Neural crest cell (in vitro differentiated cells): Measurements from ENCODE around the gene TCF15. TPM values are rescaled to one million over a fixed set of nuclear protein-coding genes. Genes with fewer than 3 reads are reported as not detected.

Experiments
- DNase-seq: peaks from one replicate; pipeline ENCODE4 v3.0.0; 2021; ENCODE audit warnings: low read depth, mixed read lengths, low spot score
- H3K27ac Mint-ChIP-seq: one replicate; pipeline ENCODE4 v1.8.0; 2021; ENCODE audit warnings: mild to moderate bottlenecking, mixed read lengths; ENCODE audit not compliant: unreplicated experiment
- H3K27me3 Mint-ChIP-seq: 2 replicates; pipeline ENCODE4 v1.8.0; 2021; ENCODE audit warnings: low read depth, mild to moderate bottlenecking, mixed read lengths
- H3K36me3 Mint-ChIP-seq: 2 replicates; pipeline ENCODE4 v1.8.0; 2021; ENCODE audit warnings: low read depth, mild to moderate bottlenecking, mixed read lengths
- H3K4me1 Mint-ChIP-seq: 2 replicates; pipeline ENCODE4 v1.8.0; 2021; ENCODE audit warnings: mixed read lengths
- H3K4me3 Mint-ChIP-seq: one replicate; pipeline ENCODE4 v1.8.0; 2021; ENCODE audit warnings: mild to moderate bottlenecking, mixed read lengths
- H3K9me3 Mint-ChIP-seq: 2 replicates; pipeline ENCODE4 v1.8.0; 2021; ENCODE audit warnings: mixed read lengths
- total RNA-seq: library from RNA; stranded (reverse); gene quantifications from 2 replicates; pipeline ENCODE4 v1.2.1, GENCODE V29; 2021
- TF ChIP-seq, protein P1 (sequence below): fragments of 200-600 bp; sonication (generic); conservative IDR thresholded peaks from 2 replicates; pipeline ENCODE4 v1.5.0; 2021; ENCODE audit warnings: antibody characterized with exemption, mild to moderate bottlenecking

Gene TCF15
- total RNA-seq, 1 donor from 2014 or later = 0.61 TPM

DNA sequence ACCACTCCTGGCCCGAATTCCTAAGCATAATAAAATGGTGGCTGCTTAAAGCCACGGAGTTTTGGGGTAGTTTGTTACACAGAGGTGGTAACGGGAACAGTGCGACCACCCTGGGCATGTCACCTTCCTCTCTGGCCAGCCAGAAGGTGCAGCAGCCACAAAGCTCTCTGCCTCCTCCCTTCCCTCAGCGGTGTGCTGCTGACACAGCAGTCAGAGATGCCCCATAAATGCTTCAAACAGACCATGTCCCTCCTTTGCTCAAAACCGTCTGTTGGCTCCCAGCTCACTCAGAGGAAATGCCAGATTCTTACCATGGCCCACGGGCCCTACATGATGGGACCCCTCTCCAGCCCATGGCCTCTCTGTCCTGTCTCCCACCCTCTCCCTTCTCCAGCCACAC lies 12.1 kb upstream of the TCF15 start:
- peaks cover 2% of the 10 kb centered on the region for H3K36me3 Mint-ChIP-seq

DNA sequence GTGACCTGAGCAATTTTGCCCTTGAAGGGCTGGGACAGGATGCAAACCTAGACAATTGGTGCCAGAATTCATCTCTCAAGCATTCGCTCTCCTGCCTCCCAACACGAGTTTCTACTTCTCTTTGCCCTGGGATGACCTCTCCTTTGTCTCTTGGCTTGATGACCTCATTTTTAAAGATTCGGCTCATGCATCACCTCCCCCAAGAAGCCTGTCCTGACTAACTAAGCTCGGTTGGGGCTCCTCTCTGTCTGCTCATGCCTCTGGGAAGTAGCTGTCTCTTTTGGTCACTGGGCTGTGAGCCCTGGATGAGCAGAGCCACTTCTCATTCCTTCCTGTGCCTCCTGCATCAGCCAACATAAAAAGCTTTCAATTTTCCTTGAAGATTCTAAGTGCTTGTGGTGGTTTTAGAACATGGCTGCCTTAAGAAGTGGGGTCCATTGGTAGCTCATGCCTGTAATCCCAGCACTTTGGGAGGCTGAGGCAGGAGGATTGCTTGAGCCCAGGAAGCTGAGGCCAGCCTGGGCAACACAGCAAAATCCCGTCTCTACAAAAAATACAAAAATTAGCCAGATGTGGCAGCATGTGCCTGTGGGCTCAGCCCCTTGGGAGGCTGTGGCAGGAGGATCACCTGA lies 11.1 kb upstream of the TCF15 start:
- no peak overlapping the region for H3K4me3 Mint-ChIP-seq
- H3K27me3 Mint-ChIP-seq = peaks cover 35% of the 10 kb centered on the region
- peaks cover 4% of the 10 kb centered on the region for H3K4me1 Mint-ChIP-seq
- H3K27ac Mint-ChIP-seq = peak overlapping the region; percentile 39
- TF ChIP-seq, protein P1, sequence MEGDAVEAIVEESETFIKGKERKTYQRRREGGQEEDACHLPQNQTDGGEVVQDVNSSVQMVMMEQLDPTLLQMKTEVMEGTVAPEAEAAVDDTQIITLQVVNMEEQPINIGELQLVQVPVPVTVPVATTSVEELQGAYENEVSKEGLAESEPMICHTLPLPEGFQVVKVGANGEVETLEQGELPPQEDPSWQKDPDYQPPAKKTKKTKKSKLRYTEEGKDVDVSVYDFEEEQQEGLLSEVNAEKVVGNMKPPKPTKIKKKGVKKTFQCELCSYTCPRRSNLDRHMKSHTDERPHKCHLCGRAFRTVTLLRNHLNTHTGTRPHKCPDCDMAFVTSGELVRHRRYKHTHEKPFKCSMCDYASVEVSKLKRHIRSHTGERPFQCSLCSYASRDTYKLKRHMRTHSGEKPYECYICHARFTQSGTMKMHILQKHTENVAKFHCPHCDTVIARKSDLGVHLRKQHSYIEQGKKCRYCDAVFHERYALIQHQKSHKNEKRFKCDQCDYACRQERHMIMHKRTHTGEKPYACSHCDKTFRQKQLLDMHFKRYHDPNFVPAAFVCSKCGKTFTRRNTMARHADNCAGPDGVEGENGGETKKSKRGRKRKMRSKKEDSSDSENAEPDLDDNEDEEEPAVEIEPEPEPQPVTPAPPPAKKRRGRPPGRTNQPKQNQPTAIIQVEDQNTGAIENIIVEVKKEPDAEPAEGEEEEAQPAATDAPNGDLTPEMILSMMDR = no peak
- H3K36me3 Mint-ChIP-seq = peaks cover 2% of the 10 kb centered on the region
- DNase-seq = no peak
- H3K9me3 Mint-ChIP-seq = peaks cover 4% of the 10 kb centered on the region

More for the DNA sequence above, 12.1 kb upstream of the TCF15 start:
- Mint-ChIP-seq H3K9me3 (peaks cover 4% of the 10 kb centered on the region), H3K27ac (no peak overlapping the region), H3K27me3 (peaks cover 36% of the 10 kb centered on the region), H3K4me1 (peaks cover 4% of the 10 kb centered on the region), H3K4me3 (no peak overlapping the region)
- TF ChIP-seq, protein P1 = no peak
- no peak for DNase-seq

DNA sequence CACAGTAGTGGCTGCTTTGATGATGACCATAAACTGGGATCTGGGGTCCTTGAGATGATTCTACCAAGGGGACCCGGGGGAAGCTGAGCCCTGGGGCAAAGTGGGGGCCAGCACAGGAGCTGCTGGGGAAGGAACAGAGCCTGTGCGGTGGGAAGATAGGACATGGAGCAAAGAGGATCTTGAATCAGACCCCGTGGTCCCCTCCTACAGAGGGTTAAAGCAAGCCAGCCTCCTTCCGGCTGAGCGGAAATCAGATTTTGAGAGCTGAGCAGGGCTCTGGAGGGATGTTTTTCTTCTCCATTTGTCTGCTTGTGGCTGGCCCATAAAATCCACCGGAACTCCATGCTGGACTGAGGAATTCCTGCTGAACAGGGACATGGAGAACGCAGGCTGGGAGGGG lies 10.1 kb upstream of the TCF15 start:
- Mint-ChIP-seq H3K9me3 (peaks cover 4% of the 10 kb centered on the region), H3K27me3 (peaks cover 36% of the 10 kb centered on the region), H3K36me3 (peaks cover 2% of the 10 kb centered on the region), H3K4me3 (no peak overlapping the region), H3K4me1 (peaks cover 4% of the 10 kb centered on the region), H3K27ac (peak overlapping the region; percentile 65)
- no peak for DNase-seq
- TF ChIP-seq, protein P1 = no peak

DNA sequence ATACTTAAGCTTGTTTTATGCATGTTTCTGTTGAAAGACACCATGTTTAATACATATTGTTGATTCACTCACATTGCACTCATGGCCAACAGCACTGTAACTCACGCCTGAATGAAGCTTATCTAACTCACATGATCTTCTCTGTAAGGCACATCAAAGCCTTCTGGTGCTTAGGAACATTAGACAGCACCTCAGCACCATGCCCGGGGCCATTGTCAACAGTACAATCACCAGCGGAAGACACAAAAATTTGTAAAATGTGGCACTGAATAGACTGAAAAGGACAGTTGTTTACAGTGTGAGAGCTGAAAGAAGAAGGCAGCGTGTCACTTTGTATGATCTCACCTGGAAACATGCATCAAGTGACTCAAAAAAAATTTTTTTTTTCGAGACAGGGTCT lies 8.9 kb upstream of the TCF15 start:
- H3K4me3 Mint-ChIP-seq = no peak overlapping the region

DNA sequence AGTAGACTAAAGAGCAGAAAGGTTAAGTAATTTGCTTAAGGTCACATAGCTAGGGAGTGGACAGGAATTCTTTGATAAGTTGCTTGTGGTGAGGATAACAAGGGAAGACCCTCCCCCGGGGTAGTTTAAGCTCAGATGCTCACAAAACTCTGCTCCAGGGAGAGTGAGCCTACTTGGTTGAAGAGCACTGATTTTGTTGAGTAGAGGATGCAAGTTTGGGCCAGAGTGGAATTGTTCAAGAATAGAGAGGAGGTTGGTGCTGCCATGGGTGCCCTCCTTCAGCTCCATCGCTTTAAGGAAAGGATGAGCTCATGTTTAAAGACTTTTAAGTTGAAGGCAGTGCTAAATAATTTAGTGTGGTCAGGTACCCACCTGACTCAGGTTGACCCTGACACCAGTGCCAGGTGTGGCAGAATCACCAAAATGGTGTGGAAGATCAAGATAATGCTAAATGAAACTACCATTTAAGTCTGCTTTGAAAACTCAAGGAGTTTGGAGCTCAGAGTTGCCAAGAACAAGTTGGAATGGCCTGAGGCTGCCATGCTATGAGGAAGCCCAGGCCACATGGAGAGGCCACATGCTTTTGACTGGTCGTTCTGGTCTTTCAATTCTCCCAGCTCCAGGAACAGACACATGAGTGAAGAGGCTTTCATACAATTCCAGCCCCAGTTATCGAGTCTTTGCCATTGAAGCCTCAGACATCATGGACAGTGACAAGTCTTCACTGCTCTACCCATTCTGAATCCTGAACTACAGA lies 8.0 kb upstream of the TCF15 start:
- no peak for DNase-seq
- H3K4me3 Mint-ChIP-seq = no peak overlapping the region
- peaks cover 2% of the 10 kb centered on the region for H3K36me3 Mint-ChIP-seq
- TF ChIP-seq, protein P1 = no peak
- H3K9me3 Mint-ChIP-seq = peaks cover 4% of the 10 kb centered on the region
- peaks cover 50% of the 10 kb centered on the region for H3K27me3 Mint-ChIP-seq
- peaks cover 4% of the 10 kb centered on the region for H3K4me1 Mint-ChIP-seq
- H3K27ac Mint-ChIP-seq = no peak overlapping the region

More for the DNA sequence above, 8.9 kb upstream of the TCF15 start:
- TF ChIP-seq, protein P1 = no peak
- no peak for DNase-seq
- peaks cover 4% of the 10 kb centered on the region for H3K4me1 Mint-ChIP-seq
- H3K9me3 Mint-ChIP-seq = peaks cover 4% of the 10 kb centered on the region
- peaks cover 45% of the 10 kb centered on the region for H3K27me3 Mint-ChIP-seq
- H3K27ac Mint-ChIP-seq = no peak overlapping the region
- peaks cover 2% of the 10 kb centered on the region for H3K36me3 Mint-ChIP-seq
